GM12872 (cell line): Measurements from ENCODE around the gene SND1.

Experiments
- TF ChIP-seq, protein P1 (sequence below): IDR thresholded peaks from 3 replicates; pipeline ENCODE4 v1.5.1; 2011; ENCODE audit warnings: low read depth, mild to moderate bottlenecking, low read length, moderate library complexity; ENCODE audit not compliant: insufficient read depth

SND1 gene

DNA sequence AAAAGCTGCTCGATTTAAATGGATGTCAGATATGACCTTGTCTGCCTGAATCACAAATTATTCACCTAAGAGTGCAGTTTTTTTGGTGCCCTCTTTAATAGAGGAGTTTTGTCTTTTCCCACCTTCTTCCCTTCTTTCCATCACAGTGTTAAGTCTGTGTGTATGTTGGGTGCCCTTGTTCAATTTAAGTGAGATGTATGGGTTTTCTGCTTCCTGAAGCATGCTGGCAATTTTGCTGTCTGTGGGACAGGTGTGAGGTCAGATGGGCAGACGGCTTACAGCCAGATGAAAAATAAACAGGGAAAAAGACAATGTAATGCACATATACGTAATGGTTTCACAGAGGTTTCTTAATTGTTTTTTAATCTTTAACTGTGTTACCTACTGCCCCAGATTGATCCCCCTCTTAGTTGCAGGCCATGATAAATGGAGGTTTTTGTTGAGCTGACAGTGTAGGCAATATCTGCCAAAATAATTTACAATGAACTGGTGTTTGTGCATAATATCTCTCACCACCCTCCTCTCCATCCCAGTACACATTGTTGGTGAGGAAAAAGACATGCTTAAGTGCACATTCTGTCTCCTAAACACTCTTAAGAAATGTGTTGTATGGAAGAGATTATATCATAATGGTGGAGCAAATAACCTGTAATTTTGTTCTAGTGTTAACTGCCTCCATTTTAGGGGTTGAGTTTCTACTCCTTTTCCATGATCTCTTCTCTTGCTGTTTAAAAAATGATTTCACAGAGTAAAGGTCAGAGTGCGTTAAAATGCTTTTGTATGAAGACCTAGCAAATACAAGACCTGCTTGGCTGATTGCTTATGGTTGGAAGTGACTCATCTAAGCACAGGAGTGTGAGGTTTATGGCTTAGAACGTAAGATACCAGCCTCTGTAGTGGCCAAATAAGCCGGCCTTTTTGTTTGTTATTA, 255.4 kb downstream of the SND1 start:
- TF ChIP-seq, protein P1, sequence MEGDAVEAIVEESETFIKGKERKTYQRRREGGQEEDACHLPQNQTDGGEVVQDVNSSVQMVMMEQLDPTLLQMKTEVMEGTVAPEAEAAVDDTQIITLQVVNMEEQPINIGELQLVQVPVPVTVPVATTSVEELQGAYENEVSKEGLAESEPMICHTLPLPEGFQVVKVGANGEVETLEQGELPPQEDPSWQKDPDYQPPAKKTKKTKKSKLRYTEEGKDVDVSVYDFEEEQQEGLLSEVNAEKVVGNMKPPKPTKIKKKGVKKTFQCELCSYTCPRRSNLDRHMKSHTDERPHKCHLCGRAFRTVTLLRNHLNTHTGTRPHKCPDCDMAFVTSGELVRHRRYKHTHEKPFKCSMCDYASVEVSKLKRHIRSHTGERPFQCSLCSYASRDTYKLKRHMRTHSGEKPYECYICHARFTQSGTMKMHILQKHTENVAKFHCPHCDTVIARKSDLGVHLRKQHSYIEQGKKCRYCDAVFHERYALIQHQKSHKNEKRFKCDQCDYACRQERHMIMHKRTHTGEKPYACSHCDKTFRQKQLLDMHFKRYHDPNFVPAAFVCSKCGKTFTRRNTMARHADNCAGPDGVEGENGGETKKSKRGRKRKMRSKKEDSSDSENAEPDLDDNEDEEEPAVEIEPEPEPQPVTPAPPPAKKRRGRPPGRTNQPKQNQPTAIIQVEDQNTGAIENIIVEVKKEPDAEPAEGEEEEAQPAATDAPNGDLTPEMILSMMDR: no peak

- TF ChIP-seq, protein P1: no peak
These were observed 256.6 kb downstream of the SND1 start for GRCh38 chr7:127908430-127909258.

- TF ChIP-seq, protein P1: no peak
These were observed 257.6 kb downstream of the SND1 start for GRCh38 chr7:127909424-127910152.

- TF ChIP-seq, protein P1: no peak
These were observed 258.7 kb downstream of the SND1 start for GRCh38 chr7:127910670-127911069.

DNA sequence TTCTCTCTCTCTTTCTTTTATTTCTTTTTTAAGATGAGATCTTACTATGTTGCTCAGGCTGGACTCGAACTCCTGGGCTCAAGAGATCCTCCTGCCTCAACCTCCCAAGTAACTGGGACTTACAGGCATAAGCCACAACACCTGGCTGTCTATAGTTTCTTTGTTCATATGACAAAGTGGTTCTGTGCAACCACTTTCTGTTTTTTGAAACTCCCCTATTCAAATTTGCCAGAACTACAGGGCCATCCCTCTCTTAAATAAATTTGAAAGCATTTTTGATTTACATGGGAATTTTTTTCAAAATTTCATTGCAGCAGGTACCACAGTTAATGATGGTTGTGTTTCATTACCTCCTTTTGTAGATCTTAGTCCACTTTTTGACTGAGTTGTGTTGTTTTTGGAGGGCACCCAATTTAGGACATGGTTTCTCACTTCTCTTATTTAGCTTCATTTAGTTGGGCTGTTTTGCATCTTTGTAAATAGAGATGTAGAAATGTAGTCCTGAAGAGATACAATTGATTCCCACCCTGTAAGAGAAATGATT, 260.0 kb downstream of the SND1 start:
- TF ChIP-seq, protein P1: no peak

DNA sequence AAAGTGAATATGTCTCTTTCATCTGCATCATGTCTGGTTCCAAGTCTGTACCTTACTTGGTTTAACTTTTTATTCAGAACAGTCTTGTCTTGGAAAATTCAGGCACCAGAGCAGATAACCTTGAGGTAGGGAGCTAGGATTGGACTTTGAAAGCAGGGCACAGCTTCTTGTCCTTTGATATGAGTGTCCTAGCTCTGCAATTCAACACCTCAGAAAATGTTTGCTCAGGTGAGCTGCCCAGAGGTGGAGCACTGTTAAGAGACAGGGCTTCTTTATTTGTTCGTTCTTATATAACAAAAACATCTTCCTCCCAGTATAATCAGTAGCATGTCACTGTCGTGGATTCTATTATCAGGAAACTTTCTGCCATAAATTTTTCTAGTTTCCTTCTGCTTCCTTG, 260.9 kb downstream of the SND1 start:
- TF ChIP-seq, protein P1: no peak

GRCh38 chr7:127913686-127914085, 261.7 kb downstream of the SND1 start:
- TF ChIP-seq, protein P1: no peak
